Peyer's patch (tissue), 4 donors: Measurements from ENCODE around the gene VWA7.

Source experiments
- CTCF ChIP-seq, 6 experiments: fragments of 450-650 bp in 4 of 6; fragments of 200-600 bp in 2 of 6; sonication (generic) in 1 of 6; IDR thresholded peaks; one replicate each; pipeline ENCODE4 v1.5.1; 2017 to 2019; ENCODE audit warnings: antibody characterized with exemption in 6 of 6, mild to moderate bottlenecking in 3 of 6, moderate library complexity in 1 of 6
- POLR2A ChIP-seq, 2 donors: fragments of 450-650 bp; IDR thresholded peaks; one replicate each; pipeline ENCODE4 v1.5.1; 2017; ENCODE audit warnings: antibody characterized with exemption in 2 of 2, mild to moderate bottlenecking in 2 of 2, moderate library complexity in 2 of 2

GRCh38 chr6:31733734-31734133 is 43.4 kb downstream of the VWA7 start:
- TF ChIP-seq CTCF (IDR thresholded peaks at IDR 0.05) (no peak), POLR2A (IDR thresholded peaks at IDR 0.05) (no peak)
